Memory B cell (primary cell): ENCODE data around the gene SOST.
"Not testable (repeated sequence)": the region's sequence is repeated elsewhere in the genome, so short reads cannot be mapped to it uniquely, and the experiment has no call there.

Source experiments
- ATAC-seq: fragments of 150-1000 bp; cut with Tn5 transposase; 2 replicates; pipeline ENCODE4 v1.10.0; 2021; ENCODE audit warnings: low read depth, mild to moderate bottlenecking, moderate library complexity
- DNase-seq, 2 donors: peaks; one replicate each; pipeline ENCODE4 v3.0.0; 2022; ENCODE audit warnings: low spot score in 2 of 2
- H3K27ac Mint-ChIP-seq: one replicate; pipeline ENCODE4 v1.8.0; 2022; ENCODE audit warnings: mild to moderate bottlenecking, moderate library complexity, mixed read lengths
- H3K27me3 Mint-ChIP-seq: one replicate; pipeline ENCODE4 v1.8.0; 2022; ENCODE audit warnings: mixed read lengths
- H3K36me3 Mint-ChIP-seq: one replicate; pipeline ENCODE4 v1.8.0; 2022; ENCODE audit warnings: mild to moderate bottlenecking, mixed read lengths
- H3K4me1 Mint-ChIP-seq: one replicate; pipeline ENCODE4 v1.8.0; 2022; ENCODE audit warnings: mixed read lengths
- H3K4me3 Mint-ChIP-seq: one replicate; pipeline ENCODE4 v1.8.0; 2022; ENCODE audit warnings: mild to moderate bottlenecking, moderate library complexity, mixed read lengths
- H3K9me3 Mint-ChIP-seq: one replicate; pipeline ENCODE4 v1.8.0; 2022; ENCODE audit warnings: mixed read lengths

SOST gene

DNA sequence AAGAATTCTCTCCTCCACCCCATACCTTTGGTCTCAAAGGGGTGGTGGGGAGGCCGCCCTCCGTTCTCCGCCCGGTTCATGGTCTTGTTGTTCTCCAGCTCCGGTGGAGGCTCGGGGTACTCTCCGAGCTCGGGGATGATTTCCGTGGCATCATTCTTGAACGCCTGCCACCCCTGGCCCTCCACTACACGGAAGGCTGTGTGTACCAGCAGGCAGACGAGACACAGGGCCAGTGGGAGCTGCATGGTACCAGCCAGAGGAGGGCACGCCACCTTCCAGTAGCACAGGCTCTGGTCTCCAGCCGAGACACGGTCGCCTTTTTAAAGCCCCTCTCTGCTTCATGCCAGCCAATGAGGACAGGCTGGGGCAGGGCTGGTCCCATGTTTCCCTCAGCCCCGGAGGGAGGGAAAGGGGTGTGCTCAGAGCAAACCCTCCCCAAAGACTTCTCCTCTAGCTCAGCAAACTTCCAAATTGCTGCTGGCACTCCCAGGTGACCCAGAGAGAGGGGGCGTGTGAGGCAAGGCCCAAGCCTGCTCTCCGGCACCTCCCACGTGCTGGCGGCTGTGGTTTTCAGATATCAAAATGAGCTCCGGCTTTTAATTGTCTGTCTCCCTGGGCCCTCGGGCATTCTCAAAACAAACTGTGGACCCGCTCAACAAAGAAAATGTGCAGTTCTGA lies at the start of gene SOST:
Gene SOST, minus strand, starts transcription at position 295 of the 678 bp plus-strand sequence. Its CDS starts 50 bp downstream, at position 245.
- DNase-seq (no peak), ATAC-seq (no peak)
- Mint-ChIP-seq H3K36me3 (no peaks in the 10 kb centered on the region), H3K27ac (no peak within 1 kb of the TSS), H3K4me1 (no peaks in the 10 kb centered on the region), H3K4me3 (no peak within 1 kb of the TSS), H3K9me3 (no peaks in the 10 kb centered on the region), H3K27me3 (peaks cover 16% of the 10 kb centered on the region)

DNA sequence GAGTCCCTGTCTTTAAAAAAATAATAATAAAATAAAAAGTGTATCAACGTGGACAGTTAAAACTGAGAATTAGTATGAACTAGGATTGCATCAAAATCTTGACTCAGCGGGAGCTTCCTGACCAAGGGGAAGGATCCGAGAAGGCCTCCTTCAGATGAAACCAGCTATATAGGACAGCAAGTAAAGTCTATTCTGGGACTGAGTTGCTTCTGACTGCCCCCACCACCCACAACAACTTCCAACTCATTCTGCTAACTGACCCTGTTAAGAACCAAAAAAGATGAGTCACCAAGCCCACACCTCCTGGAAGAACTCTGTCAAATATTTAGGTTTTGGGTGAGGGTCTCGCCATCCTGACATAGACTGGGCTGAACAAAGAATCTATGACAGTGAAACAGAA lies 49.5 kb upstream of the SOST start:
- Mint-ChIP-seq H3K27me3 (peaks cover 18% of the 10 kb centered on the region), H3K4me3 (no peak overlapping the region), H3K9me3 (peaks cover 4% of the 10 kb centered on the region), H3K36me3 (peaks cover 2% of the 10 kb centered on the region), H3K4me1 (no peaks in the 10 kb centered on the region), H3K27ac (no peak overlapping the region)
- no peak for DNase-seq
- no peak for ATAC-seq

DNA sequence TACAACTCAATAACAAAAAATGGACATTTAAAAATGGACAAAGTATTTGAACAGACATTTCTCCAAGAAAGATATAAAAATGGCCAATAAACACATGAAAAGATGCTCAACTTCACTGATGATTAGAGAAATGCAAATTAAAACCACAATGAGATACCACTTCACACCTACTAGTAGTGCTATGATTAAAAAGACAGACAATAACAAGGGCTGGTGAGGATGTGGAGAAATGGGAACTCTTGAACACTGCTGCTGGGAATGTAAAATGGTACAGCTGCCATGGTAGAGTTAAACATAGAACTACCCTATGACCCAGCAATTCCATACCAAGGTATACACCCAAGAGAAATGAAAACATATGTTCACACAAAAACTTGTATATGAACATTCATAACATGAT lies 46.5 kb upstream of the SOST start:
- Mint-ChIP-seq H3K27ac (no peak overlapping the region), H3K4me1 (no peaks in the 10 kb centered on the region), H3K4me3 (no peak overlapping the region), H3K27me3 (peaks cover 21% of the 10 kb centered on the region), H3K36me3 (peaks cover 2% of the 10 kb centered on the region), H3K9me3 (peaks cover 4% of the 10 kb centered on the region)
- no peak for ATAC-seq
- no peak for DNase-seq

DNA sequence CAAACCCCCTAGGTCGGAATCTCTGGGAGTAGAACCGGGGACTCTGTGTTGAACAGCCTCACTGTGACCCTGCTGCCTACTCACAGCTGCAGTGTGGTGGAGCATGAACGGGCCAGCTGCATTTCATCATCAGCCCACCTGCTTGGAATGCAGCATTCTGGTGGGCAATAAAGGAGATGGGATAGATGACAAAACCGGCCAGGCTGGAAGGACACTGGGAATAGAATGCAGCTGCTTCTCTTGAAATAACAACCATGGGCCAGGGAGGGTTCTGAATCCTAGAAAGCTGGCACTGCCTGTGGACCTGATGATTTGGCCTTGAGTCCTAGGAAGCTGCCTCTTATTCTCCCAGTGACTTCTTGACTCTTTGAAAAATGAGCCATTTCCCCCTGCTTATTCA lies 45.2 kb upstream of the SOST start:
- Mint-ChIP-seq H3K27ac (no peak overlapping the region), H3K36me3 (peaks cover 2% of the 10 kb centered on the region), H3K27me3 (peaks cover 21% of the 10 kb centered on the region), H3K4me1 (no peaks in the 10 kb centered on the region), H3K4me3 (no peak overlapping the region), H3K9me3 (peaks cover 4% of the 10 kb centered on the region)
- no peak for DNase-seq
- no peak for ATAC-seq

DNA sequence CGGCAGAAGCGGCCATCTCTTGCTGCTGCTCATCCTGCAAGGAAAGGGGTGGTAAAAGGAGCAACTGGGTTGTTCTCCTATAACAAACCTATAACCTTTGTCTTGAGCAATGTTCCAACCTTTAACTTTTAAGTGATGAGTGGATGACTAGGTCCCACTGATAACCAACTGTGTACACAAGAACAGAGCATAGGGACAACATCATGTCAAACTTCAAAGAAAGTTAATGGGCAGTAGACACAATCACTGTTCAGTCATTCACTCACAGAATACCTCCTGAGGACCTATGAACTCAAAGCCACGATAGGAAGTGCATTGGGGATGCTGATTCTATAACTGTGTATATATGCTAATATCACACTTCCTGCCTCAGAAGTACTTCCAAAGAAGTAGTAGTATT lies 43.3 kb upstream of the SOST start:
- Mint-ChIP-seq H3K27me3 (peaks cover 21% of the 10 kb centered on the region), H3K36me3 (peaks cover 2% of the 10 kb centered on the region), H3K4me1 (no peaks in the 10 kb centered on the region), H3K27ac (no peak overlapping the region), H3K4me3 (no peak overlapping the region), H3K9me3 (peaks cover 4% of the 10 kb centered on the region)
- ATAC-seq: no peak
- DNase-seq: no peak

DNA sequence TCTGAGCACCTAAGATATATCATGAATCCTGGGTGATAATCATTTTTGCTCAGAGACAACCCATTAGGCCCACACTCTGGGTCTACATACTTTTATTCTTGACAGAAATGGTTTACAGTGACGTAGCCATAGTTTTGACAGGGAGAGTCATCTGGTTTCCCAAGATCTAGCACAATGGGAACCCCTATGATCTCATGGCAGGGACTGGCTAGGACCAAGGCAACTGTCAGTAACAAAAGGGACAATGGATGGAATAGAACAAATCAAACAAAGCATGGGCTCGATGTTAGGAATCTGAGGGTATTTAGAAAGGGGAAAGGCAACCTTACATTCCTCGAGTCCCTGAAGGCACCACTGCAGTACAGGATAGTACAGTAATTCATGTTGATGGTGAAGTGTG lies 42.1 kb upstream of the SOST start:
- Mint-ChIP-seq H3K36me3 (peaks cover 2% of the 10 kb centered on the region), H3K27ac (no peak overlapping the region), H3K4me1 (no peaks in the 10 kb centered on the region), H3K9me3 (peaks cover 4% of the 10 kb centered on the region), H3K27me3 (peaks cover 23% of the 10 kb centered on the region), H3K4me3 (no peak overlapping the region)
- DNase-seq (no peak), ATAC-seq (no peak)

DNA sequence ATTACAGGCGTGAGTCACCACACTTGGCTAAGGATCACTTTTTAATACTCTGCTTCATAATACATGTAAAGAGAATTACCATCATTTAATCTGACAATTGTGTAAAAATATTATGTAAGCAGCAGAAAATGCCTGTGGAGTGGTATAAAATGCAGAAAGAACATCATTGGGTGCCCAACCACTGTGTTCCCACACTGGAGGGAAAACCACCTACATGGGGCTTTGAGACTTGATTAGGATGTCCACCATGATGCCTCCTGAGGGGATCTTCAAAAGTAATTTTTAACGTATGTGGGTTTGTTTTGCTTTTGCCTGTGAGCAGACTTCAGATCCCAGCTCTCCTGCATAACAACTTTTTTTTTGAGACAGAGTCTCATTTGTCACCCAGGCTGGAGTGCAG lies 40.5 kb upstream of the SOST start:
- Mint-ChIP-seq H3K4me3 (no peak overlapping the region), H3K4me1 (no peaks in the 10 kb centered on the region), H3K9me3 (no peaks in the 10 kb centered on the region), H3K36me3 (no peaks in the 10 kb centered on the region), H3K27me3 (peaks cover 19% of the 10 kb centered on the region), H3K27ac (no peak overlapping the region)
- DNase-seq (no peak), ATAC-seq (no peak)

DNA sequence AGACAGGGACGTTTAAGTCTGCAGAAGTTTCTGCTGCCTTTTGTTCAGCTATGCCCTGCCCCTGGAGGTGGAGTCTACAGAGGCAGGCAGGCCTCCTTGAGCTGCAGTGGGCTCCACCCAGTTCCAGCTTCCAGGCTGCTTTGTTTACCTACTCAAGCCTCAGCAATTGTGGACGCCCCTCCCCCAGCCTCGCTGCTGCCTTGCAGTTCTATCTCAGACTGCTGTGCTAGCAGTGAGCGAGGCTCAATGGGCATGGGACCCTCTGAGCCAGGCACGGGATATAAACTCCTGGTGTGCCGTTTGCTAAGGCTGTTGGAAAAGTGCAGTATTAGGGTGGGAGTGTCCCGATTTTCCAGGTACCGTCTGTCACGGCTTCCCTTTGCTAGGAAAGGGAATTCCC lies 39.4 kb upstream of the SOST start:
- not testable (repeated sequence) for H3K36me3 Mint-ChIP-seq, H3K4me1 Mint-ChIP-seq, DNase-seq, H3K9me3 Mint-ChIP-seq, H3K27ac Mint-ChIP-seq, H3K4me3 Mint-ChIP-seq, ATAC-seq
- peaks cover 21% of the 10 kb centered on the region for H3K27me3 Mint-ChIP-seq

DNA sequence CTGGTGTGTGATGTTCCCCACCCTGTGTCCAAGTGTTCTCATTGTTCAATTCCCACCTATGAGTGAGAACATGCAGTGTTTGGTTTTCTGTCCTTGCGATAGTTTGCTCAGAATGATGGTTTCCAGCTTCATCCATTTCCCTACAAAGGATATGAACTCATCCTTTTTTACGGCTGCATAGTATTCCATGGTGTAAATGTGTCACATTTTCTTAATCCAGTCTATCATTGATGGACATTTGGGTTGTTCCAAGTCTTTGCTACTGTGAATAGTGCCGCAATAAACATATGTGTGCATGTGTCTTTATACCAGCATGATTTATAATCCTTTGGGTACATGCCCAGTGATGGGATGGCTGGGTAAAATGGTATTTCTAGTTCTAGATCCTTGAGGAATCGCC lies 34.1 kb upstream of the SOST start:
- ATAC-seq, H3K4me1 Mint-ChIP-seq, H3K9me3 Mint-ChIP-seq, DNase-seq, H3K4me3 Mint-ChIP-seq, H3K36me3 Mint-ChIP-seq, H3K27ac Mint-ChIP-seq: not testable (repeated sequence)
- peaks cover 19% of the 10 kb centered on the region for H3K27me3 Mint-ChIP-seq

DNA sequence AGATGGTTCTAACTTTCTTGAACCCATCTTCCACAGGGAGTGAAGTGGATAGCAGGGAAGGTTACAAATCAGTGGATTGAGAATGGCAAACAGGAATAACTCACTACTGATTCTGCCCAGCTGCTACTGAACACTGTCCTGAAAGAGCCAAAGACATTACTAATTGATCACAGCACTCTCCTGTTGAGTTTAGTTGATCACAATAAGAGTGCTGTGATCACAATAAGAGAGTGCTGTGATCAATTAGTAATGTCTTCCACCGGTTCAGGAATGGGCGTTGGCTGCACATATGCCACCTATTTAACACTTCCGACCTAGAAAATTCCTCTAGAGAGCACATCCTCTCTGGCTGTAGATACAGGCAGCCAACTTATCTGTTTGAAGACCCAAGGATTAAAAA lies 33.0 kb upstream of the SOST start:
- DNase-seq (no peak), ATAC-seq (no peak)
- peaks cover 1% of the 10 kb centered on the region for H3K9me3 Mint-ChIP-seq
- H3K36me3 Mint-ChIP-seq: no peaks in the 10 kb centered on the region
- H3K4me1 Mint-ChIP-seq: peaks cover 7% of the 10 kb centered on the region
- no peak overlapping the region for H3K4me3 Mint-ChIP-seq
- peaks cover 16% of the 10 kb centered on the region for H3K27me3 Mint-ChIP-seq
- H3K27ac Mint-ChIP-seq: no peak overlapping the region

DNA sequence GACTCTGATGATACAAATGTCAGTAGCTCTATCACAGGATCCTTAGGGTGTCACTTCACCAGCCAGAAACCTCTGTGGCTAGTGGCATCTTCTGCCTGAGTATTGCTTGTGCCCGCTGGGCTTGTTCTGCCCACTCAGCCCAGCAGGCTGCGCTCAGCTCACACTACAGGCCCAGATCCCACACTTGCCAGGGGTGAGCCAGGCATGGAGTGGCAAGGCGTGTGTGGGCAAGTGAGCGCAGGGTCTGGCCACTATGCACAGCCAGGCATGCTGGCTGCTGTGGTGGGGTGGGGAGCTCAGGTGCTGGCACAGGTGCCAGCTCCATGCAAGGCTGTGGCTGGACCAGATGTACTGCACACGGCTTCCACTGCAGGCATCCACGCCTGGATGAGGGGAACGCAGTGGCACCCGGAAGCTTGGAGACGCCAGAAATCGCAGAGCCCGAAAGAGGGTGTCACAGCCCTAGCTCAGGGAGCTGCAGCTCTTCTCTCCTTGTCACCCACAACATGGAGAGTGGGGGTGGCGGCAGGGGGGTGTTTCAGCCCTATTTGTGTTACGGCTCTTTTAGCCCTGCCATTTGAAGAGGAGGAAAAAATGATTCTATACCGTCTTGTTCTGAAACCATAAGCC lies 31.8 kb upstream of the SOST start:
- ATAC-seq: no peak
- H3K27ac Mint-ChIP-seq: no peak overlapping the region
- H3K9me3 Mint-ChIP-seq: peaks cover 1% of the 10 kb centered on the region
- DNase-seq: no peak
- peaks cover 7% of the 10 kb centered on the region for H3K4me1 Mint-ChIP-seq
- H3K4me3 Mint-ChIP-seq: no peak overlapping the region
- peaks cover 15% of the 10 kb centered on the region for H3K27me3 Mint-ChIP-seq
- no peaks in the 10 kb centered on the region for H3K36me3 Mint-ChIP-seq

DNA sequence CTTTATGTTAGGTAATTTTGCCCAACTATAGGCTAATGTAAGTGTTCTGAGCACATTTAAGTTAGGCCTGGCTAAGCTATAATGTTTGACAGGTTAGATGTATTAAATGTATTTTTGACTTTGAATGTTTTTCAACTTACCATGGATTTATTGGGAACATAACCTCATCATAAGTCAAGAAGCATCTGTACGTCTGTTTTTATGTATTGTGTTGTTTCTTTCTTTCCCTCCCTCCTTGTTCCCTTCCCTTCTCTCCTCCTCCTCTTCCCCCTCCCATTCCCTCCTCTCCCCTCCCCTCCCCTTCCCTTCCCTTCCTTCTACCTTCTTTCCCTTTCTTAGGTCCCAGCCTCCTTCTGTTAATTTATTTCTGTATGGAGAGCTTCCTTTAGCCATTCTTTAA lies 30.9 kb upstream of the SOST start:
- no peak for ATAC-seq

DNA sequence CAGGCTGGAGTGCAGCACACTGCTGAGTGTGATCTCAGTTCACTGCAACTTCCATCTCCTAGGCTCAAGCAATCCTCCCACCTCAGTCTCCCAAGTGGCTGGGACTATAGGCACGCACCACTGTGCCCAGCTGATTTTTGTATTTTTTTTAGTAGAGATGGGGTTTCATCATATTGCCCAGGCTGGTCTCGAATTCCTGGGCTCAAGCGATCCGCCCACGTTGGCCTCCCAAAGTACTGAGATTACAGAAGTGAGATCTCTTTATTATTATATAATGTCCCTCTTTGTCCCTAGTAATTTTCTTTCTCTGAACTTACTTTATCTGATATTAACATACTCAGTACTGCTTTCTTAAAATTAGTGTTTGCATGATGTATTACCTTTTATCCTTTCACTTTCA lies 29.9 kb upstream of the SOST start:
- DNase-seq: no peak
- H3K4me3 Mint-ChIP-seq: no peak overlapping the region
- no peaks in the 10 kb centered on the region for H3K36me3 Mint-ChIP-seq
- no peak for ATAC-seq
- no peak overlapping the region for H3K27ac Mint-ChIP-seq
- peaks cover 15% of the 10 kb centered on the region for H3K27me3 Mint-ChIP-seq
- peaks cover 7% of the 10 kb centered on the region for H3K4me1 Mint-ChIP-seq
- peaks cover 1% of the 10 kb centered on the region for H3K9me3 Mint-ChIP-seq

More for the DNA sequence above, 30.9 kb upstream of the SOST start:
- Mint-ChIP-seq H3K9me3 (peaks cover 1% of the 10 kb centered on the region), H3K4me3 (no peak overlapping the region), H3K4me1 (peaks cover 7% of the 10 kb centered on the region), H3K27ac (no peak overlapping the region), H3K27me3 (peaks cover 17% of the 10 kb centered on the region), H3K36me3 (no peaks in the 10 kb centered on the region)
- DNase-seq: no peak

DNA sequence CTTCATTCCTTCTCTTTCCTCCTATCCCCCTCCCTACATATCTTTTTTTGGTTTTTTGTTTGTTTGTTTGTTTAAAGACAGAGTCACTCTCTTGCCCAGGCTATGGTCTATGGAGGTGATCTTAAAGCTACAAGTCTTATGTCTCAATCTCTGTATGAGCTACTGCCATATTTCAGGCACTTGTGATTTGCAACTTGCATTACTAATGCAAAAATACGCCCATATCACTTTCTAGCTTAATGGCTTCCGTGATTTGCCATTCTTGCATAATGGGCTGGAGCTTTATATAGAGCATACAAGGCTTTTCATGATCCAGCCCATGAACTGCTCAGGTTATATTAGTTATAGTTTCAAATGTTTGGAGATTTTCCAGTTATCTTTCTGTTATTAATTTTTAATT lies 29.1 kb upstream of the SOST start:
- no peak overlapping the region for H3K4me3 Mint-ChIP-seq
- peaks cover 1% of the 10 kb centered on the region for H3K9me3 Mint-ChIP-seq
- ATAC-seq: no peak
- peaks cover 17% of the 10 kb centered on the region for H3K27me3 Mint-ChIP-seq
- H3K27ac Mint-ChIP-seq: no peak overlapping the region
- DNase-seq: no peak
- H3K4me1 Mint-ChIP-seq: peaks cover 7% of the 10 kb centered on the region
- H3K36me3 Mint-ChIP-seq: no peaks in the 10 kb centered on the region

DNA sequence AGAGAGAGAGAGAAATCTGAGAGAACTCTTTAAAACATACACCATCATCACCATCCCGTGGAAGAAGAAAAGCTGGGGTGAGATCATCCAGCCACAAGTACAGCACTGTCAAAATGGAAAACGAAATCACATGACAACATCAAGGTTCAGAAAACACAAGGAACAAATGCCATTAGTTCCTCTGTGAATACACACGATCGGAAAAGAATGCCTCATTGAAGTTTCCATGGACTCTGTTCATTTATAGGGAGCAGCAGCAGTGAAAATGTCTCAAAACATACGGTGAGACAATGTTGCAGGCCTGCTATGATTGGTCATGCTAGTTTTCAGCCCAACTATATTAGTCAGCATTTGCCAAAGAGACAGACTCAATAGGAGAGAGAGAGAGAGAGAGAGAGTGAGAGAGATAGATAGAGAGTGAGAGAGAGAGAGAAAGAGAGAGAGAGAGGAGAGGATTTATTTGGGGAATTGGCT lies 26.1 kb upstream of the SOST start:
- DNase-seq (no peak), ATAC-seq (no peak)
- peaks cover 25% of the 10 kb centered on the region for H3K27me3 Mint-ChIP-seq
- H3K4me3 Mint-ChIP-seq: no peak overlapping the region
- H3K9me3 Mint-ChIP-seq: peaks cover under 1% of the 10 kb centered on the region
- peaks cover 2% of the 10 kb centered on the region for H3K4me1 Mint-ChIP-seq
- no peak overlapping the region for H3K27ac Mint-ChIP-seq
- H3K36me3 Mint-ChIP-seq: no peaks in the 10 kb centered on the region
